Fibroblast of lung (primary cell): Measurements from ENCODE around the gene ARL10.

ENCODE experiments used
- EZH2 ChIP-seq: IDR thresholded peaks from 2 replicates; pipeline ENCODE4 v1.5.1; 2012; ENCODE audit warnings: low read length, control low read depth, mild to moderate bottlenecking; ENCODE audit errors: missing control alignments
- TF ChIP-seq, protein P1 (sequence below), 2 donors: IDR thresholded peaks in 1 of 2; conservative IDR thresholded peaks in 1 of 2; 1 replicate in 1 of 2; 2 replicates in 1 of 2; pipeline ENCODE4 v1.5.1; 2011 to 2012; ENCODE audit warnings: low read length in 2 of 2, control low read depth in 1 of 2, inconsistent platforms in 1 of 2, low read depth in 1 of 2, mild to moderate bottlenecking in 1 of 2

DNA sequence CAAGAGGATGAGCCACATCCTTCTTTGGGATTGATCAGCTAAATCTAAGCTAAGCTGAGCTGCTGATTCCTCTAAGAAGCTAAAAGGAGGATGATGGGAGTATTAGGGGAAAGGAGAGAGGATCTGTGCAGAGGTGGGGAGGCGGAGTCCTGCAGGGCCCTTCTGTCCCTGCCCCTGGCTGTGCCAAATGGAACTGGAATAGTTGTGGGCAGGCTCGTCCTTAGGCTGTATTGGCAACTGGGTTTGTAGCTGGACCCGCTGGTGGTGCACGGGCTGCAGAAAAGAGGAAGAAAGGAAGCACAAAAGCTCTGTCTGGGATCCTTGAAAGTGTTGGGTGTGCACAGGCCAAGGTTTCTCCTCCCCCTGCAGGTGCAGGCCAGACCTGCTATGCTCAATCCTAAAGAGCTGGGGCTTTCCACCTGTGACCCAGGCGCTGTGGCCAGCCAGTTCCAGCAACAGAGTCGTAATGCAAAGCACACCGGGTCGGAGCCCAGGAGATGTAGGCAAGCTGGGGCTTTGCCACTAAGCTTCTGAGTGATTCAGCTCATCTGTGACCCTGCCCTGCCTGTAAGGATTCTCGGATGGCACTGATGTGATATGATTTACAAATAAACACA lies 41.3 kb downstream of the ARL10 start:
- TF ChIP-seq, protein P1, sequence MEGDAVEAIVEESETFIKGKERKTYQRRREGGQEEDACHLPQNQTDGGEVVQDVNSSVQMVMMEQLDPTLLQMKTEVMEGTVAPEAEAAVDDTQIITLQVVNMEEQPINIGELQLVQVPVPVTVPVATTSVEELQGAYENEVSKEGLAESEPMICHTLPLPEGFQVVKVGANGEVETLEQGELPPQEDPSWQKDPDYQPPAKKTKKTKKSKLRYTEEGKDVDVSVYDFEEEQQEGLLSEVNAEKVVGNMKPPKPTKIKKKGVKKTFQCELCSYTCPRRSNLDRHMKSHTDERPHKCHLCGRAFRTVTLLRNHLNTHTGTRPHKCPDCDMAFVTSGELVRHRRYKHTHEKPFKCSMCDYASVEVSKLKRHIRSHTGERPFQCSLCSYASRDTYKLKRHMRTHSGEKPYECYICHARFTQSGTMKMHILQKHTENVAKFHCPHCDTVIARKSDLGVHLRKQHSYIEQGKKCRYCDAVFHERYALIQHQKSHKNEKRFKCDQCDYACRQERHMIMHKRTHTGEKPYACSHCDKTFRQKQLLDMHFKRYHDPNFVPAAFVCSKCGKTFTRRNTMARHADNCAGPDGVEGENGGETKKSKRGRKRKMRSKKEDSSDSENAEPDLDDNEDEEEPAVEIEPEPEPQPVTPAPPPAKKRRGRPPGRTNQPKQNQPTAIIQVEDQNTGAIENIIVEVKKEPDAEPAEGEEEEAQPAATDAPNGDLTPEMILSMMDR (conservative IDR thresholded peaks at IDR 0.05 in 1 of 2, IDR thresholded peaks at IDR 0.05 in 1 of 2; ENCODE audit: low read depth in 1 of 2, low read length in 2 of 2): no peak
- TF ChIP-seq EZH2: no peak
